ENCODE results near the gene STRA6.

STRA6 gene

DNA sequence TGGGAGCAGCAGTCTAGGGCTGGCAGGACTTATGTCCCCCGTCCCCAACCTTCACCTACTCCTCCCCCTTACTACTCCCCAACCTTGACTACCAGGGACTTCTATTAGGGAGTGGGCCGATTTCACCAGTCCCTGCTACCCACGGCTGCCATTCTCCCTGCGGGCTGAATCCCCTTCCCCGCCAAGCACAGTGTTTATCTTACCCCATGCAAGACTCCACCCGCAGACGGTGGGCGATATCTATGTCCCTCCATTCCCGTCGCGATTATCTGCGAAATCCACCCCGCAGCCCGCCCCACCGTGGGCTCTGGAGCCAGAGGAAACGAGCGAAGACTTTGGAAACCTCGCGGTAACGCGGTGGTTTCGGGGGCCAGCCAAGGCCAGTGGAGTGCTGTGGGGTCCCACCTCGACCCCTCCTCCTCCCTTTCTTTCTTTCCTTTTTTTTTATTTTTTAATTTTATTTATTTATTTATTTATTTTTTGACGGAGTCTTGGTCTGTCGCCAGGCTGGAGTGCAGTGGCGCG is 67.5 kb downstream of the STRA6 start:
- no peak for DNase-seq (ENCODE audit: low spot score)
- TF ChIP-seq, protein P1, sequence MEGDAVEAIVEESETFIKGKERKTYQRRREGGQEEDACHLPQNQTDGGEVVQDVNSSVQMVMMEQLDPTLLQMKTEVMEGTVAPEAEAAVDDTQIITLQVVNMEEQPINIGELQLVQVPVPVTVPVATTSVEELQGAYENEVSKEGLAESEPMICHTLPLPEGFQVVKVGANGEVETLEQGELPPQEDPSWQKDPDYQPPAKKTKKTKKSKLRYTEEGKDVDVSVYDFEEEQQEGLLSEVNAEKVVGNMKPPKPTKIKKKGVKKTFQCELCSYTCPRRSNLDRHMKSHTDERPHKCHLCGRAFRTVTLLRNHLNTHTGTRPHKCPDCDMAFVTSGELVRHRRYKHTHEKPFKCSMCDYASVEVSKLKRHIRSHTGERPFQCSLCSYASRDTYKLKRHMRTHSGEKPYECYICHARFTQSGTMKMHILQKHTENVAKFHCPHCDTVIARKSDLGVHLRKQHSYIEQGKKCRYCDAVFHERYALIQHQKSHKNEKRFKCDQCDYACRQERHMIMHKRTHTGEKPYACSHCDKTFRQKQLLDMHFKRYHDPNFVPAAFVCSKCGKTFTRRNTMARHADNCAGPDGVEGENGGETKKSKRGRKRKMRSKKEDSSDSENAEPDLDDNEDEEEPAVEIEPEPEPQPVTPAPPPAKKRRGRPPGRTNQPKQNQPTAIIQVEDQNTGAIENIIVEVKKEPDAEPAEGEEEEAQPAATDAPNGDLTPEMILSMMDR (IDR thresholded peaks at IDR 0.05; ENCODE audit: extremely low read depth, missing control alignments) = no peak

DNA sequence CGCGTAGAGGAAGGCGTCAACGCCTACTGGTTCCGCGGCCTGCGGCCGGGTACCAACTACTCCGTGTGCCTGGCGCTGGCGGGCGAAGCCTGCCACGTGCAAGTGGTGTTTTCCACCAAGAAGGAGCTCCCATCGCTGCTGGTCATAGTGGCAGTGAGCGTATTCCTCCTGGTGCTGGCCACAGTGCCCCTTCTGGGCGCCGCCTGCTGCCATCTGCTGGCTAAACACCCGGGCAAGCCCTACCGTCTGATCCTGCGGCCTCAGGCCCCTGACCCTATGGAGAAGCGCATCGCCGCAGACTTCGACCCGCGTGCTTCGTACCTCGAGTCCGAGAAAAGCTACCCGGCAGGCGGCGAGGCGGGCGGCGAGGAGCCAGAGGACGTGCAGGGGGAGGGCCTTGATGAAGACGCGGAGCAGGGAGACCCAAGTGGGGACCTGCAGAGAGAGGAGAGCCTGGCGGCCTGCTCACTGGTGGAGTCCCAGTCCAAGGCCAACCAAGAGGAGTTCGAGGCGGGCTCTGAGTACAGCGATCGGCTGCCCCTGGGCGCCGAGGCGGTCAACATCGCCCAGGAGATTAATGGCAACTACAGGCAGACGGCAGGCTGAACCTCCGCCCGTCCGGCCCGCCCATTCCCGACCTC is 68.1 kb downstream of the STRA6 start:
- TF ChIP-seq, protein P1 (IDR thresholded peaks at IDR 0.05; ENCODE audit: extremely low read depth, missing control alignments) = peak; percentile 23
- DNase-seq (ENCODE audit: low spot score) = peak; percentile 70

DNA sequence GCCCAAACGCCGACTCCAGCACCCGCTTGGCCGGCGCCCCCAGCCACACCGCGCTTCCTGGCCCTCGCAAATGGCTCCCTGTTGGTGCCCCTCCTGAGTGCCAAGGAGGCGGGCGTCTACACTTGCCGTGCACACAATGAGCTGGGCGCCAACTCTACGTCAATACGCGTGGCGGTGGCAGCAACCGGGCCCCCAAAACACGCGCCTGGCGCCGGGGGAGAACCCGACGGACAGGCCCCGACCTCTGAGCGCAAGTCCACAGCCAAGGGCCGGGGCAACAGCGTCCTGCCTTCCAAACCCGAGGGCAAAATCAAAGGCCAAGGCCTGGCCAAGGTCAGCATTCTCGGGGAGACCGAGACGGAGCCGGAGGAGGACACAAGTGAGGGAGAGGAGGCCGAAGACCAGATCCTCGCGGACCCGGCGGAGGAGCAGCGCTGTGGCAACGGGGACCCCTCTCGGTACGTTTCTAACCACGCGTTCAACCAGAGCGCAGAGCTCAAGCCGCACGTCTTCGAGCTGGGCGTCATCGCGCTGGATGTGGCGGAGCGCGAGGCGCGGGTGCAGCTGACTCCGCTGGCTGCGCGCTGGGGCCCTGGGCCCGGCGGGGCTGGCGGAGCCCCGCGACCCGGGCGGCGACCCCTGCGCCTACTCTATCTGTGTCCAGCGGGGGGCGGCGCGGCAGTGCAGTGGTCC is 68.7 kb downstream of the STRA6 start:
- no peak for DNase-seq (ENCODE audit: low spot score)
- TF ChIP-seq, protein P1 (IDR thresholded peaks at IDR 0.05; ENCODE audit: extremely low read depth, missing control alignments) = no peak

DNA sequence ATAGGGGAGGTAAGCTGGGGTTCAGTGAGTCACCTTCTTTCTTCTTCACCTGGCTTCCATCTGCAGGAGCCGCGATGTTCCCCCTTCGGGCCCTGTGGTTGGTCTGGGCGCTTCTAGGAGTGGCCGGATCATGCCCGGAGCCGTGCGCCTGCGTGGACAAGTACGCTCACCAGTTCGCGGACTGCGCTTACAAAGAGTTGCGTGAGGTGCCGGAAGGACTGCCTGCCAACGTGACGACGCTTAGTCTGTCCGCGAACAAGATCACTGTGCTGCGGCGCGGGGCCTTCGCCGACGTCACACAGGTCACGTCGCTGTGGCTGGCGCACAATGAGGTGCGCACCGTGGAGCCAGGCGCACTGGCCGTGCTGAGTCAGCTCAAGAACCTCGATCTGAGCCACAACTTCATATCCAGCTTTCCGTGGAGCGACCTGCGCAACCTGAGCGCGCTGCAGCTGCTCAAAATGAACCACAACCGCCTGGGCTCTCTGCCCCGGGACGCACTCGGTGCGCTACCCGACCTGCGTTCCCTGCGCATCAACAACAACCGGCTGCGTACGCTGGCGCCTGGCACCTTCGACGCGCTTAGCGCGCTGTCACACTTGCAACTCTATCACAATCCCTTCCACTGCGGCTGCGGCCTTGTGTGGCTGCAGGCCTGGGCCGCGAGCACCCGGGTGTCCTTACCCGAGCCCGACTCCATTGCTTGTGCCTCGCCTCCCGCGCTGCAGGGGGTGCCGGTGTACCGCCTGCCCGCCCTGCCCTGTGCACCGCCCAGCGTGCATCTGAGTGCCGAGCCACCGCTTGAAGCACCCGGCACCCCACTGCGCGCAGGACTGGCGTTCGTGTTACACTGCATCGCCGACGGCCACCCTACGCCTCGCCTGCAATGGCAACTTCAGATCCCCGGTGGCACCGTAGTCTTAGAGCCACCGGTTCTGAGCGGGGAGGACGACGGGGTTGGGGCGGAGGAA is 69.6 kb downstream of the STRA6 start:
- TF ChIP-seq, protein P1 (IDR thresholded peaks at IDR 0.05; ENCODE audit: extremely low read depth, missing control alignments) = no peak
- peak; percentile 55 for DNase-seq (ENCODE audit: low spot score)

DNA sequence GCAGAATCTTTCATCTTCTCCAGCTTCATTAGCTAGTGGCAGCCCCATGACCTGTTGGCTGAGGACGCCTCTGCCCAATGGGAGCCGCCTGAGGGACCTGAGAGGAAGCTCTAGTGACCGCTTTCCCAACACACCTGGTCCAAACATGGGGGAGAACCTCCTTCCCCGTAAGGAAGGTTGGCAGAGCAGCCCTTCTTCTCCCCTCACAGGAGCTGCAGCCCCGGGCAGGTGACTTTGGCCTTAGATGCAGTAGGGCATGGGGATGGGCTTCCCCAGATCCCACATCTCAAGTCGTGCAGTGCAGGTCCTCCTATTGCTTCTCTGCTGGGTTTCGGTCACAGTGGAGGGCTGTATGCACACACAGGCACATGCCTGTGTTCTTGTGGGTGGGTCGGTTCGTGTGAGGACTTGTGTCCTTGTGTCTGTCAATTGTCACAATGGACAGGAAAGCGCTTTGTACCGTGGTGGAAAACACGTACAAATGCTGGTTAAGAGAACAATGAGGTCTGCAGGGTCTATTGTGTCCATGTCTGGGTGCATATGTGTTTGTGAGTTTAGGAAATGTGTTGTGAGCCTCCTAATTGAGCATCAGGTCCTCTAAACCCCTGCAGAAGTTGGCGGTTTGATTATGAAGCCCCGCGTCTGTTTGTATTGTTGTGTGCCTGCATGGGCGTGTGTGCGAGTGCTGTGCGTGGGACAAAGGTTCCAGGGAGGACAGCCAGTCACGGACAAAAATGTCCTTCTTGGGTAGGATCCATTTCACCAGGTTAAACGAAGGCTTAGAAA is 70.8 kb downstream of the STRA6 start:
- no peak for DNase-seq (ENCODE audit: low spot score)
- TF ChIP-seq, protein P1 (IDR thresholded peaks at IDR 0.05; ENCODE audit: extremely low read depth, missing control alignments) = no peak

DNA sequence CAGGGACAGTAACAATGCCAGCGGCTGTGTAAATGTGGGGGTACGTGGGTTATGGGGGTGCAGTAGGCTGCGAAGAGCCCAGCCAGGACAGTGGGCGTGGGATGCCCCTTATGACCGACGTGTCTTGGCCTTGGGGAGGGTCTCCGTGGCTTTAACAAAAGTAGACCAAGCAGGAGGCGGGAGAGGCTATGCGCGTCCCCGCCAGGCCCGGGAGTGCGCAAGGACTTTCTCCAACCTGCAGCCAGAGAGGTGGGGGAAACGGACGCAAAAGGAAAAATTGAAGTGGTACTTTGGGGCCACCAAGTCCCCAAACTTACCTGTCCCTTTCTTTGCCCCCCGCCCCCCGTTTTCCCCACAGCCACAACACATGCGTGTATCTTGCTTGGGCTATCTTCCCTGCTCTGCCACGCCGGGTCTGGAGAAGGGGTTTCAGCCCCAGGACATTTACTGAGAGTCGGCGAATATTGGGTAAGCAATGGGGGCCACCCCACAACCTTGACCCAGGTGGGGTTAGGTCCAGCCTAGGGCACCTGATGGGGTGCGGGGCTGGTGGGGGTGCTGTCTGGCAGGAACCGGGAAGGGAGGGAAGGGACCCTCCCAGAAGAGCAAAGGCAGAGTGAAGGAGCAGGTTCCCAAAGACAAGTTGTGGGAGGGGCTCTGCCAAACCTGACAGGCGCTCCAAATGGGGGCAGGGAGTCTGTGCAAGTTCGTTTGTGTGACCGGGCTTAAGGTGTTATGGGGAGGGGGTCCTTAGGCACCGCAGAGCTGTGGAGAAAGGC is 71.5 kb downstream of the STRA6 start:
- TF ChIP-seq, protein P1 (IDR thresholded peaks at IDR 0.05; ENCODE audit: extremely low read depth, missing control alignments) = no peak

More for the DNA sequence above, 71.5 kb downstream of the STRA6 start:
- DNase-seq (ENCODE audit: low spot score) = no peak

Measured in GM20000 (cell line).